ENCODE data around the gene TTBK1.

TTBK1 gene

DNA sequence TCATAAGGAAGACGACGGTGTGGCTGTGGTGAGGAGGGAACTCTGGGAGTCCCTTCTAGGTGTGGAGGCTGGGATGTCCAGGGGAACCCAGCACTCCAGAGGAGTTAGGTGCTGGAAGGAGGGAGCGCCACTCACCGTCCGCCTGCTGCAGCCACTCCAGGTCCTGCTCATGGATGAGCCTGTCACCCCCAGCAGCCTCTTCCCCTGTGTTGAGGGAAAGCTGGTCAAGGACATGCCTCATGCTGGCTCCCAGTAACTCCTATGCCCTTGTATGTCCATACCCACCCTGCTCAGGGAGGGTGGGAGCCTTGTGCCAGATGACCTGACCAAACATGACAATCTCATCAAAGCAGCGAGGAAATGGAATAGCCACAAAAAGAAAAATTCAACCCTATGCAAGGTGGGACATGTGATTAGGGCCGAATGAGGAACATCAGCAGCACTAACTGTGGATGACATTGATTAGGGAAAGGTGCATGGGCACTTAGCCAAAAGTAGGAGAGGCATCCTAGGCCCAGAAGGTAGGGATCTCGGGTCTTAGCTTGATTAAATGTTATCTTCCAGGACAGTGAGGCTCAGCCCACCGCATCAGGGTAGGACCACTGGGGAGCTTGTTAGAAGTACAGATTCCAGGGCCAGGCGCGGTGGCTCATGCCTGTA is 17.0 kb upstream of the TTBK1 start:
- DNase-seq: no peak

DNA sequence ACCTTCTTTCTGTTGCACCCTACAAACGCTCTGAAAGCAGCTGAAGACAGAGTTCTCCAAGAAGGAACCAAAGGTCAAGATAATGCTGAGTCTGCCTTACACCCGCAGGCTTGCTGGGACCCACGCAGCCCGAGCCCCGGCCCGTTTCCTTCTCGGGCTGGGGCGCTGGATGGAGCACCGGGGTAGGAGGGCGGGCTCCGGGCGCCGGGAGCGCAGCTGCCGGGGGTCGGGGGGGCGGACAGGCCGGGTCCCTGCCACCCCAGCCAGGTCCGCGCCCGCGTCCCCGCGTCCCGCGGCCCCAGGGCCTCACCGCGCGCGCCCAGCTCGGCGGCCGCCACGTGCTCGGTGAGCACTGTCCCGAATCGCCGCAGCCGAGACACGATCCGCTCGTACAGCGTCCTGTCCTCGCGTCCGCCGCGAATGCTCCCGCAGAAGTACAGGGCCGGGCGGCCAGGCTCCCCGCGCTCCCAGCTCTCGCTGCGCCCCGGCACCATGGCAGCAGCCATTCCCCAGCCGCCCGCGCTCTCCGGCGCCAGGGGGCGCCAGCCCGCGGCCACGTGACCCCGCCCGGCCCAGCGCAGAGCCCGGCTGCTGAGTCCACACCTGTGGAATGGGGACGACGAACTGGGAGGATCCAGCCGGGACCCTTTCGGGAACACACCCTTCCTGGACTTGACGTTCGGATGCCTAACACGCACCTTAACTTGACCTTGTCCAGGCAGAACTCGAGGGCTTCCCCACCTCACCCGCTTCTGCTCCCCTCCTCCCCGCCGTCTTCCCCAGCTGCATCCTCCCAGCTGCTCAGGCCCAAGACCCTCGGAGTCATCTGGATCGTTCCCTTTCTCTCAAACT is 14.1 kb upstream of the TTBK1 start, which contains the start of gene DNPH1:
Gene DNPH1, minus strand, starts transcription at position 531 of the 852 bp plus-strand sequence. Its CDS starts 25 bp downstream, at position 506.
- DNase-seq: peak; percentile 71

DNA sequence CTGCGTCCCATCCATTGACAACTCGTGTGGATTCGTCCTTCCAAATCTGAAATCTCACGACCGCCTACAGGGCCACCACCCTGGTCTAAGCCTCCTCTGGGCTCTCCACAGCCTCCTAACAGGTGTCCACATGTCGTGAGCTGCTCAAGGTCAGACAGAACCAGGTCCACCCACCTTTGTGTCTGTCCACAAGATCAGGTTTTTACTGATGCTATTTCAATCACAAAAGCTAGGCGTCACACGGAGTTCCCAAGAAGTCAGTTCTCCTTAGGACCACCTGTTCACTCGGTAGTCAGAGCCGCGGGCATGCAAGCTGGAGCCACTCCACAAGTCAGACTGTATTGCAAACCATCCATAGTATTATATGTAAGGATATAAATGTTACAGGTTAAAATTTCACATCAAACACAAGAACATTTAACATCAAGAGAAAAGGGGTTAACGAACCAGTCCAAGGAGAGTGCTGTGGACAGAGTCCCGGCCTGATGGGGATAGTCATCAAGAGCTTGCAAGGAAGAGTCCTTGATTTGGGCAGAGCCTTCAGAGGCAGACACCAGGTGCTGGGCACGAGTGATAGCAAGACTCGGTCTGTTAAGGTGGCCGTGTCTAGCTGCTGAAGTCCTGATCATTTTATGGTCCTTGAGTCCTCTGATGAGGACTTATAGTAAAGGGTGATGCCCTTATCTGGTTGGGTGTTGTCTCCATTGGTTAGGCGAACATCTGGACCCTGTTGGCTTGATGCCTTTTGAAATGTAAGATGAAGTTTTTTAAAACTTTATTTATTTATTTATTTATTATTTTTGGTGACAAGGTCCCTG is 13.3 kb upstream of the TTBK1 start:
- DNase-seq: no peak

DNA sequence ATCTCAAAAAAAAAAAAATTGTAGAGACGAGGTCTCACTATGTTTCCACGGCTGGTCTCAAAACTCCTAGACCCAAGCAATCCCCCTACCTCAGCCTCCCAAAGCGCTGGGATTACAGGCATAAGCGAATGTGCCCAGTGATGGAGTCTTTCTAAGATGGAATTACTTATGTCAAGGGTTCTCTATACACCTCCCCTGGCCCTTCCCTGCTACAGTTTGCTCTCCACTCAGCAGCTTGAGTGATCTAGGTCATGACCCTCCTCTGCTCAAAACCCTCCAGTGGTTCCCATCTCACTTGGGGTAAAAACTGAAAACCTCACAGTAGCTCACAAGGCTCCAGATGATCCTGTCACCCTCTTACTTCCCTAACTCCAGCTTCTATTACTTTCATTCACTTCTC is 12.2 kb upstream of the TTBK1 start:
- no peak for DNase-seq

DNA sequence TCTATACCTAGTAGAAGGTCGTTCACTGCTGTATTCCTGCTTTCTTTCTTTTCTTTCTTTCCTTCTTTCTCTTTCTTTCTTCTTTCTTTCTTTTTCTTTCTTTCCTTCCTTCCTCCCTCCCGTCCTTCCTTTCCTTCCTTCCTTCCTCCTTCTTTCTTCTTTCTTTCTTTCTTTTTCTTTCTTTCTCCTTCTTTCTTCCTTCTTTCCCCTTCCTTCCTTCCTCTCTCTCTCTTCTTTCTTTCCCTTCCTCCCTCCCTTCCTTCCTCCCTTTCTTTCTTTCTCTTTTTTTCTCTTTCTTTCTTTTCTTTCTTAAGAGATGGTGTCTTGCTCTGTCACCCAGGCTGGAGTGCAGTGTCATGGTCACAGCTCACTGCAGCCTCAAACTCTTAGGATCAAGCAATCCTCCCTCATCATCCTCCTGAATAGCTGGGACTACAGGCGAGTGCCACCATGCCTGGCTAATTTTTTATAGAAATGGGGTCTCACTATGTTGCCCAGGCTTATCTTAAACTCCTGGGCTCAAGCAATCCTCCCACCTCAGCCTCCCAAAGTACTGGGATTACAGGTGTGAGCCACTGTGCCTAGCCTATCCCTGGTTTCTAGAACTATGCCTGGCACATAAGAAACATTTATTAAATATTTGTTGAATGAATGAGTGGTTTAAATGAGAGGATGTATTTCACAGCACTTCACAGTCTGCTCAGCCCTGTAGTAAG is 11.4 kb upstream of the TTBK1 start:
- no peak for DNase-seq

DNA sequence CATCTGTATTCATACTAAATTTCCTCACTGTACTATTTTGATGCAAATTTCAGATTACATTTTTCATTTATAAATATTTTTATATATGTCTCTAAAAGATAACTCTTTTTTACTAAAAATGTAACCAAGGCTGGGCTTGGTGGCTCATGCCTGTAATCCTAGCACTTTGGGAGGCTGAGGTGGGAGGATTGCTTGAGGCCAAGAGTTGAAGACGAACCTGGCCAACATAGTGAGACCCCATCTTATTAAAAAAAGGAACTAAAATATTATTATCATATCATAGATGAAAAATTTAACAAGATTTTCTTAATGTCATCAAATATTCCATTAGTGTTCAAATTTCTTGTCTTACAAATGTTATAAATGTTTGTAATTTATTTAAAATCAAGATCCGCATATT is 7.4 kb upstream of the TTBK1 start:
- DNase-seq: no peak

DNA sequence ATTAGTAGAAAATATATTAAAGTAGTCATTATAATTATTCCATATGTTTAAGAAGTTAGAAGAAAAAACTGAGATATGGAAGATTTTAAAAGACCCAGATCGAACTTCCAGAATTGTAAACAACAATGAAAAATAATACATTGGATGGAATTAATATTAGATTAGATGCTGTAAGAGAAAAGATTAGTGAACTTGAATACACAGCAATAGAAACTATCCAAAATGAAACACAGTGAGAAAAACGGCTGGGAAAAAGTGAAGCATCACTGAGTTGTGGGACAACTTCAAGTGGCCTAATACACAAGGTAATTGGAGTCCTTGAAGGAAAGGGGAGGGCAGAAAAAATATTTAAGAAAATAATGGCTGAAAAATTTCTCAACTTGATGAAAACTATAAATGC is 4.2 kb upstream of the TTBK1 start:
- no peak for DNase-seq

DNA sequence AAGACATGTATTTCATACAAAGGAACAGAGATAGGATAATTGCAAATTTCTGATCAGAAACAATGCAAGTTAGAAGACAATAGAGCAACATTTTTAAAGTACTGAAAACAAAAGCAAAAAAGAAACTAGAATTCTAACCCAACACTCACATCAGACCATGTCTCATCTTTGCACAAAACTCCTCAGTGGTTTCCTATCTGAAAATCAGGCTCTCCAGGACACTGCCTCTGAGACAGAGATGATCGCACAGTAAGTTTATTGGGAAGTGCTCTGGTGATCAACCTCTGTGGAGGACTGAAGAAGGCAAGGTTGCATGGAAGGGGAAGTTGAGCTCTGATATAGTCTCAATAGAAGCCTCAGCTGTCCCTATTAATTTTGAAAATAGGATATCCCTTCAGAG is 2.3 kb upstream of the TTBK1 start:
- DNase-seq: no peak

DNA sequence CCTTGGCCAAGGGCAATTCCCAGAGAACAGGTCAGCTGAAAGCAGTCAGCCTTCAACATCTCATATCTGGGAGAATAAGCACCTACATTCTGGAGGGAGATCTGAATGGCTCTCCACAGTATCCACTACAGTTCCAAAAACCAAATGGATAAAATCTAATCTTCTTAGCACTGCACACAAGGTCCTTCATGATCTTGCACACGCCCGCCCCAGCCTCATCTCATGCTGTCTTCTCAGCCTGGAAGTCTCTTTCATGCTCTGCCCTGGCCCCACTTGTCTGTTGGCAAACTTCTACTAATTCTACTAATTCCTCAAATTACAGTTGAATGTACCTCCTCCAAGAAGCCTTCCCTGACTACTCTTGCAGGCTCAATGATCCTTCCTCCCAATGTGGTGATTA is 1.8 kb upstream of the TTBK1 start:
- DNase-seq: no peak

DNA sequence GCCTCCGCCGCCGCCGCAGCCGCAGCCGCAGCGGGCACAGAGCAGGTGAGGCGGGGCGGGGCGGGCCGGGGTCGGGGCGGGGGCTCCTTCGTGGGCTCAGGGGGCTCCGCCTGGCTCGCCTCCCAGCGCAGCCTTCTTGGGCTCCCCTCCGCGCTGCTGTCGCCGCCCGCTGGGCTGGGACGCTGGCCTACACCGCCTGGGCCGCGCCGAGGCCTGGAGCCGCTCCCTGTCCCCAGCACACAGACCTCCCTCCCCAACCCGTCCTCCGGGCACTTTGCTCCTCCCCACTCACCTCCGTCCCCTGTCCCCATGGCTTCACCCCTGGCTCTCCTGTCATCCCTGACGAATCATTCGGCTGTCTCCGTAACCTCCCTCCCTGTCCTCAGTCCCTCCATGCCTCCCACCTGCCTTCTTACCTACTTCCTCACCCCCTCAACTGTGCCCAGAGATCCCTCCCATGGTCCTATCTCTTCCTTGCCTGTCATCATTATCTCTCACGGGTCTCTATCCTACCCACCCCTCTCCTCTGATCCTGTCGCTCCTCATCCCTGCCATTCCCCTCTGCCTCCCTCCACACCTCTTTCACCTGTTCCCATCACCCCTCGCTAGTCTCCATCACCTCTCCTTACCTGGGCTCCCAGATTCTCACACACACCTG is 512 bp downstream of the TTBK1 start:
- no peak for DNase-seq

DNA sequence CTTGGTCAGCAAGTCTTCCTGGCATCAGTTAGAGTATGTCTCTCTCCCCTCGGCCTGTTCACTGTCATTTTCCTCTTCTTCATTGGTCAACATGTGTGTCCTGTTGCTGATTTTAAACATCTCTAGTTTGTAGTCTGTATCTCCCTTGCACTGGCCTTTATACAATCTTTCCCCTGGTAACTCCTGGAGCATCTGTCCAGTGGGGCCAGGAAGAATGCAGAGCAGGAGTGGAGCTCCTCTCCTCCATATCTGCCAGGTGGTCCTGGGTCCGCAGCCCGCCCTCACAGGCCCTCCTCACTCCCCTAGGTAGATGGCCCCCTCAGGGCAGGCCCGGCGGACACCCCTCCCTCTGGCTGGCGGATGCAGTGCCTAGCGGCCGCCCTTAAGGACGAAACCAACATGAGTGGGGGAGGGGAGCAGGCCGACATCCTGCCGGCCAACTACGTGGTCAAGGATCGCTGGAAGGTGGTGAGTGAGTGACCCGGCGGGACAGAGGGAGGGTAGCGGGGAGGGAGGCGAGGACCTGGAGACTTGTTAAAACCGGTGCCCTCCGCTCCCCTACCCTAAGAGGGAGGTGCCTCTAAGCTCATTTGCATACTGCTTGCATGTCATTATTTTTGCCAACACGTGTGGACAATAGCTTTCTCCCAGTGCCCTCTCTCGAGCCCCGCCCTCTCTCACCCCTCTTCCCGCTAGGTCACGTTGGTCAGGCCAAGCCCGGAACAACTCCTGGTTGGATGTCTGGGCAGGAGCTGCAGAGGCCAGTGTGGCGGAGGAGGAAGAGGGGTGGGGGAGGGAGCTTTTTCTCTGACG is 3.2 kb downstream of the TTBK1 start:
- no peak for DNase-seq

DNA sequence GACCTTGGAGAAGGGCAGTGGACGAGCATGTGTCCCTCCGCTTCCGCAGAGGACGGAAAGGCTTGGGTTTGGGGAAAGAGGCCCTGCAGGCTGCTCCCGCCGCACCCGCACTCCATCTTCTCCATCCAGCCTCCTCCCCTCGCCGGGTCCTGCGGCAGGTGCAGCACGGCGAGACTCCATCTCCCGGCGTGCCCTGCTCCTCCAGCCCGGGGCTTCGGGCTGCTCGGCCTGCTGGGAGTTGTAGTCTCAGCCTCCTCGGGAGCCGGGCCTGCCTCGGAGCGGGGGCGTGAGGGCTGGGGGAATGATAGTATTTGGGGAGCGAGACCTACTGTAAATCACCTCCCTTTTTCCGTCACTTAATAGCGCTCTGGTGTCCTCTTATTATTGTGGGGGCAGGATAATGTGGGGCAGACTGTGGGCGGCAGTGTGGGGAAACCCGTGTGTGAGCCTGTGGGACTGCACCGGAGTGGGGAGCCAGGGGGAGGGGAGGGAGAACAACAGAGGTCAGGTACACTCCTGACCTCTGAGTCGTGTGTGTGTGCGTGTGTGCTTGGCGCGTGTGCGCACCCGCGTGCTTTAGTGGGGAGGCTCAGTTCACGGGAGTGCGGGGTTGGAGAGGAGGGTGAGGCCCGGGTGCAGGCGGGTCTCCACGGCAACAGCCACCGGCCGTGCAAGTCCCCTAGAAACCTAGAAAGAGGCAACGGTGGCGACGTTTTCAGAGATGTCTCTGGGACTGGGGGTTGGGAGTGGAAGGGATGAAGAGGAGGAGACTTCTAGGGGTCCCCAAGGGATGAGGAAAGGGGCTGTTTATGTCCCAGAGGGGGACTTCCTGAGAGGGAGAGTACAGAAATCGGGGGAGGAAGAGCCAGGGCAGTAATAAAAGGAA is 4.1 kb downstream of the TTBK1 start:
- DNase-seq: peak; percentile 73

DNA sequence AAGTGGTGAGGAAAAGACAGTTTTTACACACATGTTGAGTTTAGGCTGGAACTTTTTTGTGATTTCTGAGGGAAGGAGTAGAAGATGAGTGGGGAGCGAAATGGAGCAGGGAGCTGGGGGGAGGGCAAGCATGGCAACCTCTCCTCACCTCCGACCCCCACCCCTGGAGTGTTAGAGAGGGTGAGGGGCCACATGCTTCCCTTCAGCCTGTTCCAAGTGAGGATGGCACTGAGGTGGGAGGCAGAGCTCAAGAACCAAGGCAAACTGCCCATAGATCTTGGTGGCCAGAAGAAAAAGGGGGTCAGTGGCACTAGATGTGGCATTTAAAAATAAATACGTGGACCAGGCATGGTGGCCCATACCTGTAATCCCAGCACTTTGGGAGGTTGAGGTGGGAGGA is 4.8 kb downstream of the TTBK1 start:
- no peak for DNase-seq

DNA sequence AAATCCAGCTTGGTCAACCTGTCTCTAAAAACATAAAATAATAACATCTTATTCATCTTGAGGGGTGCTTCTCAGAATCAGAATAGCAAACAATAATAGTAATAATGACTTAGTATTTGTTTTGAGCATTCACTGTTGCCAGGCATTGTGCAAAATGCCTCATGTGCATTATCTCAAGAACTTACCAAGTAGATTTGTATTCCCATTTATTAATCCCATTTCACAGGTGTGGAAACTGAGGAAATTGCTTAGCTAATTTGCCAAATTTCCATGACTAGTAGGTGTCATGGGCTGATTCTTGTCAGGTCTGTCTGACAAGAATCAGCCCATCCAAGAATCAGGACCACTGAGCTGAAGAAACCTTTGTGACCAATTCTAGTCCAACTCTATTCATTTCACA is 5.5 kb downstream of the TTBK1 start:
- no peak for DNase-seq

DNA sequence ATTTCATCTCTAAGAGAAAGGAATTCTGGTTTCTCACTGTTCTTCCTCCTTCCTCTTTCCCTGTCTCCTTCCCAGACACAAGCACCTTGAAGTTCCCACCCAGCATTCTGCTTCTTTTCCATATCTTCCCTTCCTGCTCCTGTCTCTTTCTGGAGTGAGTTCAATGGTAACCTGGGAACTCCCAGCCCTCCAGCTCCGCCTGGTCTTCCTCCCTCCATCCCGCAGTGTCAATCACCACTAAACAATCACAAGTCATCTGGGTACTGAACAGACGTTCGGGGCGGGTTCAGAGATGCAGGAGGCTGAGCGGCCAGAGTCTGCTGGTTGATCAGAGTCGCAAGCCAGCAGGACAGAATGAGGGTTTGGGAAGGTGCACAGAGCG is 7.7 kb downstream of the TTBK1 start:
- no peak for DNase-seq

DNA sequence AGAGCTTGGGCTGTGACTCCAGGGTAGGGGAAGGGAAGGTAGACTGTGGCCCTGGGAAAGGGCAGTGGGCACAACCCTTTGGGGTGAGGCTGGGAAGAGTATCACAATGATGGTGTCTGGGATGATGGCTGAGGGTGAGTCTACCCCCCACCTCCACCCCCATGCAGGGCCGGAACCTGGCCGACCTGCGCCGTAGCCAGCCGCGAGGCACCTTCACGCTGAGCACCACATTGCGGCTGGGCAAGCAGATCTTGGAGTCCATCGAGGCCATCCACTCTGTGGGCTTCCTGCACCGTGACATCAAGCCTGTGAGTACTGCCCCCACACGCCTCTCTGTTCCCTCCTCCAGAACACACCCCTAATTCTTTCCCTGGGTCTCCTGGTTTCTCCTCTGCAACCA is 10.1 kb downstream of the TTBK1 start:
- no peak for DNase-seq

DNA sequence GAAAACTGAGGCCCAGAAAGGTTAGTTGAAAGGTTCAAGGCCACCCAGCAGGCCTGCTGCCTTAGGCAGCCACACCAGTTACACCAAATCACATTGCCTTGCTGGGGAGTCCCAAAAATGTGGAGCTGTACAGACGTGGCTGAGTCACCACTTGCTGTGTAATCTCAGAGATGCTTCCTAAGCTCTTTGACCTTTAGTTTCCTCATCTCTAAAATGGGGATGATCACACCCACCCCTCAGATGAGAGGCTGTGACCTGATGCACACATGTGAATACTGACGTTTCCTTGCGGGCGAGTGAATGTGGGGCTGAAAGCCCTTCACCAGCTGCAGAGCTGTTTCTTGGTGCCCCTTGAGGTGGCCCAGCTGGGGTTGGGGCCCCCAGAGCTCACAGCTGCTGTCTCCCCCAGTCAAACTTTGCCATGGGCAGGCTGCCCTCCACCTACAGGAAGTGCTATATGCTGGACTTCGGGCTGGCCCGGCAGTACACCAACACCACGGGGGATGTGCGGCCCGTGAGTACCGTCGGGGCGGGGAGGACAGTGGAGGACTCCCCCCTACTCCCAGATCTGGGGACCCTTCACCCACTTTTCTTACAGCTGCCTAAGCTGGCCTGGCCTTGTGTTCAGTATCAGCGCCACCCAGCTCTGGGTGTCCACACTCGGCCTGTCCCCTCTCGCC is 11.0 kb downstream of the TTBK1 start:
- no peak for DNase-seq

DNA sequence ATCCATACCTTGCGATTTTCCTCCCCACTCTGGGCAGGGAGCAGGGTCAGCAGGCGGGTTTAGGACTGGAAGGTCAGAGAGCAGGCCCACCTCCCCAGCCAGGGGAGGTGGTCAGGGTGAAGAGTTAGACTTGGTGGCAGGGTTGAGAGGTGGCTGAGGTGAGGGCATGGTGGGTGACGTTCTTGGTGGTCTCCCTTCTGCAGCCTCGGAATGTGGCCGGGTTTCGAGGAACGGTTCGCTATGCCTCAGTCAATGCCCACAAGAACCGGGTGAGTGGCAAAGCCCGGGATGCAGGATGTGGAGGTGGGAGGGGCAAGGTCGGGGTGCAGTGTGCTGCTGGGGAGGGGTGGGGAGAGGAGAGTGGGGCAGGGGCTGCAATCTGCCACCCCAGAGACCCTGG is 11.6 kb downstream of the TTBK1 start:
- no peak for DNase-seq

DNA sequence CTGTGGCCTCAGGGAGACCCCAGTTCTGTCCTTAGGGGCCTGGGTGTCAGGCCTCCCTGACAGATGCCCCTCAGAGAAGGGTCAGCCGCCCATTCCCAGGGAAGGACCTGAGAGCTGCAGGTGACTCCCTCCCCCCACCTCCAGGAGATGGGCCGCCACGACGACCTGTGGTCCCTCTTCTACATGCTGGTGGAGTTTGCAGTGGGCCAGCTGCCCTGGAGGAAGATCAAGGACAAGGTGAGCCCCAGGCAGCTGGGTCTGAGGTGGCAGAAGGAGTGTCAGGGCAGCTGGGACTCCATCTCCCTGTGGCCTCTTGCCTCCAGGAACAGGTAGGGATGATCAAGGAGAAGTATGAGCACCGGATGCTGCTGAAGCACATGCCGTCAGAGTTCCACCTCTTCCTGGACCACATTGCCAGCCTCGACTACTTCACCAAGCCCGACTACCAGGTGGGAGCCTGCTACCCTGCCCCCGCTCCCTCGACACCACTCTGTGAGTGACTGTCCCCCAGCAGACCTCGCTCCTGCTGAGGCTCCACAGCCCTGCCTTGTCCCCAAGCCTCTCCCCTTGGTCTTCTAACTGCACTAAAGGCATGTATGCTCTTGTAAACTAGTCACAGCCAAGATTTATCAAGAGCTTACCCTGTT is 12.2 kb downstream of the TTBK1 start:
- no peak for DNase-seq

Measured in activated T-cell treated with anti-CD3 and anti-CD28 coated beads for 4 hours (primary cell).